NCI-H128 (cell line): ENCODE results near the gene ABL2.
"Not testable (repeated sequence)": the region's sequence is repeated elsewhere in the genome, so short reads cannot be mapped to it uniquely, and the experiment has no call there.

Experiments
- DNase-seq: peaks from one replicate; lab custom pipeline; 2025; ENCODE audit not compliant: unreplicated experiment; lab: John Stamatoyannopoulos, UW

Gene ABL2

GRCh38 chr1:179137617-179138255 lies 91.7 kb downstream of the ABL2 start:
- DNase-seq = no peak

- DNase-seq = not testable (repeated sequence)
Measured at GRCh38 chr1:179135707-179136106, 93.8 kb downstream of the ABL2 start.

GRCh38 chr1:179135168-179135567 lies 94.3 kb downstream of the ABL2 start:
- not testable (repeated sequence) for DNase-seq

- DNase-seq = no peak
Measured at GRCh38 chr1:179129702-179130473, 99.6 kb downstream of the ABL2 start.

GRCh38 chr1:179128520-179128919 lies 101.0 kb downstream of the ABL2 start:
- DNase-seq = no peak

GRCh38 chr1:179127163-179127895 lies 102.1 kb downstream of the ABL2 start:
- no peak for DNase-seq

GRCh38 chr1:179126338-179127060 lies 103.0 kb downstream of the ABL2 start:
- no peak for DNase-seq

GRCh38 chr1:179124873-179125272 lies 104.6 kb downstream of the ABL2 start:
- DNase-seq = no peak

- DNase-seq = no peak
Measured at GRCh38 chr1:179121159-179121938, 108.1 kb downstream of the ABL2 start.

- no peak for DNase-seq
Measured at GRCh38 chr1:179120736-179121135, 108.7 kb downstream of the ABL2 start.

GRCh38 chr1:179119513-179119912 lies 110.0 kb downstream of the ABL2 start:
- DNase-seq = no peak

GRCh38 chr1:179115181-179115580 lies 114.3 kb downstream of the ABL2 start:
- no peak for DNase-seq

GRCh38 chr1:179108644-179109043 lies 120.8 kb downstream of the ABL2 start:
- no peak for DNase-seq

- no peak for DNase-seq
Measured at GRCh38 chr1:179107706-179108629, 121.5 kb downstream of the ABL2 start.

- no peak for DNase-seq
Measured at GRCh38 chr1:179105393-179105792, 124.1 kb downstream of the ABL2 start.

- DNase-seq = no peak
Measured at GRCh38 chr1:179104611-179105250, 124.7 kb downstream of the ABL2 start.

- no peak for DNase-seq
Measured at GRCh38 chr1:179103999-179104398, 125.5 kb downstream of the ABL2 start.

GRCh38 chr1:179101566-179101965 lies 127.9 kb downstream of the ABL2 start:
- no peak for DNase-seq

- no peak for DNase-seq
Measured at GRCh38 chr1:179099891-179100290, 129.6 kb downstream of the ABL2 start.
